ENCODE results near the gene HCK. TPM values are rescaled to one million over a fixed set of nuclear protein-coding genes. Genes with fewer than 3 reads are reported as not detected.

Gene HCK
- total RNA-seq, 1 experiment from 2014 or later: 0.17 TPM

- H3K27ac ChIP-seq (ENCODE audit: low read depth, low read length): no peak overlapping the region
- no peak overlapping the region for H2AFZ ChIP-seq (ENCODE audit: low read depth, low read length, poor library complexity, severe bottlenecking)
- POLR2A ChIA-PET: no interaction called here
- no peaks in the 10 kb centered on the region for H3K36me3 ChIP-seq (ENCODE audit: control insufficient read depth in 1 of 2, insufficient read depth in 2 of 2, low read length in 2 of 2)
- H3K4me3 ChIP-seq (replicated peaks in 1 of 2; ENCODE audit: low read depth in 1 of 2, low read length in 2 of 2): no peak overlapping the region
- ATAC-seq (no peak), DNase-seq (ENCODE audit: low read depth, low spot score) (no peak)
- H3K9ac ChIP-seq (ENCODE audit: low read length): no peak overlapping the region
- TF ChIP-seq SIN3A (IDR thresholded peaks at IDR 0.05; ENCODE audit: low read depth) (no peak), EGR1 (IDR thresholded peaks at IDR 0.05; ENCODE audit: low read depth) (no peak), CBX3 (IDR thresholded peaks at IDR 0.05; ENCODE audit: low read depth) (no peak), POLR2AphosphoS5 (IDR thresholded peaks at IDR 0.05; ENCODE audit: low read depth, low read length) (no peak)
- TF ChIP-seq, protein P1, sequence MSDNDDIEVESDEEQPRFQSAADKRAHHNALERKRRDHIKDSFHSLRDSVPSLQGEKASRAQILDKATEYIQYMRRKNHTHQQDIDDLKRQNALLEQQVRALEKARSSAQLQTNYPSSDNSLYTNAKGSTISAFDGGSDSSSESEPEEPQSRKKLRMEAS (IDR thresholded peaks at IDR 0.05): no peak
- no TSS peak for BruUV-seq (replicated peaks)
- CTCF ChIA-PET: no interaction called here
- H3K4me2 ChIP-seq (ENCODE audit: low read length): no peak overlapping the region
- no peaks in the 10 kb centered on the region for H3K9me3 ChIP-seq (ENCODE audit: control insufficient read depth in 1 of 2, insufficient read depth in 1 of 2, low read depth in 1 of 2, low read length in 2 of 2)
- intact Hi-C loops (cut with micrococcal nuclease): no loop called here
- H3K79me2 ChIP-seq (ENCODE audit: insufficient read depth, low read length): no peaks in the 10 kb centered on the region
- no peaks in the 10 kb centered on the region; the same call in 1 of the 2 replicates for H3K27me3 ChIP-seq (ENCODE audit: insufficient read depth, low read length)
- H3K4me1 ChIP-seq (ENCODE audit: control insufficient read depth in 1 of 2, insufficient read depth in 2 of 2, low read length in 2 of 2): no peaks in the 10 kb centered on the region
- H4K20me1 ChIP-seq (ENCODE audit: insufficient read depth): no peaks in the 10 kb centered on the region
- RAD21 ChIA-PET (ENCODE audit: low non-redundant PET in 1 of 2, low total read pairs in 2 of 2, uncharacterized antibody in 2 of 2, unreplicated experiment in 2 of 2): no interaction called here
- no peaks in the 10 kb centered on the region for H3K9me2 ChIP-seq (ENCODE audit: insufficient read depth)
Measured at GRCh38 chr20:32003325-32003724, 48.7 kb upstream of the HCK start.

DNA sequence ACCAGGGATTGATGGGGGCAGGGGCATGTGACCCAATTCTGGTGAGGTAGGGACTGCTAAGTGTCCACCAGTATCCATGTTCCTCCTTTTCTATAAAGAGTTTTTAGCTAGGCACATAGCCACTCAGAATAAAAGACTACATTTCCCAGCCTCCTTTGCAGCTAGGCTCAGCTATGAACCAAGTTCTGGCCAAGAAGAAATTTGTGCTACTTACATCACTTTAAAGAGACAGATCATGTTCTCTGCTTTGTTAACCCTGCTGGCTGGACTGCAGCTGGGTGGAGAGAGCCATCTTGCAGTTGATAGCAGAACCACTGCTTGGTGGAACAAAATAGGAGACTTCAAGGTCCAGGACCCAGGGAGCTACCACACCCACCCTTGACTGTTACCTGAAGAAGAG is 47.1 kb upstream of the HCK start:
- H3K4me3 ChIP-seq (replicated peaks in 1 of 2; ENCODE audit: low read depth in 1 of 2, low read length in 2 of 2): no peak overlapping the region
- no peaks in the 10 kb centered on the region for H4K20me1 ChIP-seq (ENCODE audit: insufficient read depth)
- DNase-seq (ENCODE audit: low read depth, low spot score): peak; percentile 13
- intact Hi-C loops (cut with micrococcal nuclease): no loop called here
- no peak overlapping the region for H3K9ac ChIP-seq (ENCODE audit: low read length)
- CTCF ChIA-PET: interaction anchor here (0.7 to 1.0 kb wide), 2 partner anchors 11 to 13 kb away, joined by 3 to 5 read pairs; no protein-coding TSS in a partner anchor
- RAD21 ChIA-PET (ENCODE audit: low non-redundant PET in 1 of 2, low total read pairs in 2 of 2, uncharacterized antibody in 2 of 2, unreplicated experiment in 2 of 2): no interaction called here
- no peak overlapping the region for H3K4me2 ChIP-seq (ENCODE audit: low read length)
- no peaks in the 10 kb centered on the region for H3K9me3 ChIP-seq (ENCODE audit: control insufficient read depth in 1 of 2, insufficient read depth in 1 of 2, low read depth in 1 of 2, low read length in 2 of 2)
- H3K4me1 ChIP-seq (ENCODE audit: control insufficient read depth in 1 of 2, insufficient read depth in 2 of 2, low read length in 2 of 2): no peaks in the 10 kb centered on the region
- H3K36me3 ChIP-seq (ENCODE audit: control insufficient read depth in 1 of 2, insufficient read depth in 2 of 2, low read length in 2 of 2): no peaks in the 10 kb centered on the region
- peak; percentile 67 for ATAC-seq
- no peak overlapping the region for H3K27ac ChIP-seq (ENCODE audit: low read depth, low read length)
- no peaks in the 10 kb centered on the region; the same call in 1 of the 2 replicates for H3K27me3 ChIP-seq (ENCODE audit: insufficient read depth, low read length)
- no peaks in the 10 kb centered on the region for H3K9me2 ChIP-seq (ENCODE audit: insufficient read depth)
- BruUV-seq (replicated peaks): no TSS peak
- no peaks in the 10 kb centered on the region for H3K79me2 ChIP-seq (ENCODE audit: insufficient read depth, low read length)
- TF ChIP-seq ZFX (IDR thresholded peaks at IDR 0.05) (no peak), EZH2phosphoT487 (IDR thresholded peaks at IDR 0.05; ENCODE audit: borderline replicate concordance) (no peak), CEBPB (IDR thresholded peaks at IDR 0.05; ENCODE audit: low read depth) (no peak), SRF (IDR thresholded peaks at IDR 0.05; ENCODE audit: low read depth) (no peak), ELF1 (IDR thresholded peaks at IDR 0.05; ENCODE audit: borderline replicate concordance, low read depth) (no peak), SIN3A (IDR thresholded peaks at IDR 0.05; ENCODE audit: low read depth) (no peak), POLR2AphosphoS5 (IDR thresholded peaks at IDR 0.05; ENCODE audit: low read depth, low read length) (no peak), EGR1 (IDR thresholded peaks at IDR 0.05; ENCODE audit: low read depth) (no peak), RAD21 (IDR thresholded peaks at IDR 0.05; ENCODE audit: low read depth) (no peak)
- TF ChIP-seq, protein P2, sequence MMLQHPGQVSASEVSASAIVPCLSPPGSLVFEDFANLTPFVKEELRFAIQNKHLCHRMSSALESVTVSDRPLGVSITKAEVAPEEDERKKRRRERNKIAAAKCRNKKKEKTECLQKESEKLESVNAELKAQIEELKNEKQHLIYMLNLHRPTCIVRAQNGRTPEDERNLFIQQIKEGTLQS (IDR thresholded peaks at IDR 0.05): no peak
- H2AFZ ChIP-seq (ENCODE audit: low read depth, low read length, poor library complexity, severe bottlenecking): no peak overlapping the region
- POLR2A ChIA-PET: interaction anchor here (0.8 to 1.8 kb wide), 2 partner anchors 13 to 53 kb away, joined by 3 to 5 read pairs; partner anchors contain the start of gene PDRG1
